Endodermal cell (in vitro differentiated cells): ENCODE results near the gene RELL1. TPM values are rescaled to one million over a fixed set of nuclear protein-coding genes. Genes with fewer than 3 reads are reported as not detected.

Experiments
- DNase-seq: peaks from one replicate; pipeline ENCODE4 v3.0.0-alpha.2; 2017
- H3K27ac ChIP-seq: 2 replicates; pipeline ENCODE4 v1.5.1; 2013; ENCODE audit warnings: mild to moderate bottlenecking, low read depth, low read length, moderate library complexity
- H3K27me3 ChIP-seq: 2 replicates; pipeline ENCODE4 v1.6.1; 2013; ENCODE audit warnings: mild to moderate bottlenecking, low read length, moderate library complexity; ENCODE audit not compliant: insufficient read depth, control insufficient read depth, poor library complexity, severe bottlenecking
- H3K36me3 ChIP-seq: 2 replicates; pipeline ENCODE4 v1.7.0; 2013; ENCODE audit warnings: mild to moderate bottlenecking, low read length, moderate library complexity; ENCODE audit not compliant: control insufficient read depth, insufficient read depth
- H3K4me1 ChIP-seq: one replicate; pipeline ENCODE4 v1.7.0; 2013; ENCODE audit warnings: low read length; ENCODE audit not compliant: control insufficient read depth, insufficient read depth
- H3K4me3 ChIP-seq: 2 replicates; pipeline ENCODE4 v1.5.1; 2013; ENCODE audit warnings: mild to moderate bottlenecking, low read length, moderate library complexity
- H3K9ac ChIP-seq: 2 replicates; pipeline ENCODE4 v1.6.1; 2013; ENCODE audit warnings: mild to moderate bottlenecking, low read length, moderate library complexity; ENCODE audit not compliant: poor library complexity, severe bottlenecking; ENCODE audit errors: extremely low read depth
- H3K9me3 ChIP-seq: 2 replicates; pipeline ENCODE4 v1.6.1; 2013; ENCODE audit warnings: mild to moderate bottlenecking, low read length, moderate library complexity; ENCODE audit not compliant: control insufficient read depth
- H3K27ac Mint-ChIP-seq: 2 replicates; pipeline ENCODE4 v1.8.0; 2020; ENCODE audit warnings: mixed read lengths
- H3K27me3 Mint-ChIP-seq: 2 replicates; pipeline ENCODE4 v1.8.0; 2021; ENCODE audit warnings: mild to moderate bottlenecking, mixed read lengths; ENCODE audit not compliant: insufficient read depth
- H3K36me3 Mint-ChIP-seq: 2 replicates; pipeline ENCODE4 v1.8.0; 2020; ENCODE audit warnings: low read depth, mixed read lengths
- H3K4me1 Mint-ChIP-seq: 2 replicates; pipeline ENCODE4 v1.8.0; 2020; ENCODE audit warnings: mixed read lengths
- H3K4me3 Mint-ChIP-seq: 2 replicates; pipeline ENCODE4 v1.8.0; 2020; ENCODE audit warnings: mild to moderate bottlenecking, moderate library complexity, mixed read lengths
- H3K9me3 Mint-ChIP-seq: 2 replicates; pipeline ENCODE4 v1.8.0; 2020; ENCODE audit warnings: mild to moderate bottlenecking, mixed read lengths
- CTCF ChIP-seq: fragments of 200-600 bp; sonication (generic); conservative IDR thresholded peaks from 2 replicates; pipeline ENCODE4 v1.5.0; 2021; ENCODE audit warnings: antibody characterized with exemption, mild to moderate bottlenecking
- WGBS, 2 experiments: methylation state at CpG; one replicate each; pipeline versions ENCODE4 v1.1.5 to v1.1.7; 2013; ENCODE audit warnings: missing lambda C conversion rate in 2 of 2, mixed read lengths in 1 of 2; ENCODE audit not compliant: insufficient coverage in 1 of 2, insufficient read length in 1 of 2; 5-methylcytosine and 5-hydroxymethylcytosine counted together
- total RNA-seq, 2 donors: library from RNA; stranded (reverse); fragmentation: NEBNext Ultra II Directional in 1 of 2; extraction: Animal tissue kit (Norgen Biotek cat#: 25700) in 1 of 2; gene quantifications; 2 replicates in 1 of 2; 3 replicates in 1 of 2; pipeline ENCODE4 v1.2.1, GENCODE V29; 2021

The RELL1 gene
- total RNA-seq, 2 donors from 2014 or later = 12.1 to 12.3 TPM

GRCh38 chr4:37628977-37629609 lies 57.1 kb downstream of the RELL1 start:
- WGBS, 2 experiments = 89 to 94% methylated on average over 3 to 4 of the region's 4 CpGs
- no peak overlapping the region for H3K4me3 Mint-ChIP-seq
- peaks cover 32% of the 10 kb centered on the region for H3K36me3 Mint-ChIP-seq
- H3K27ac Mint-ChIP-seq = no peak overlapping the region
- Histone ChIP-seq H3K27me3 (no peaks in the 10 kb centered on the region), H3K4me1 (no peaks in the 10 kb centered on the region), H3K27ac (no peak overlapping the region), H3K9ac (no peak overlapping the region), H3K9me3 (no peaks in the 10 kb centered on the region), H3K36me3 (peaks cover 32% of the 10 kb centered on the region), H3K4me3 (no peak overlapping the region)
- H3K9me3 Mint-ChIP-seq = no peaks in the 10 kb centered on the region
- no peak for DNase-seq
- no peaks in the 10 kb centered on the region for H3K27me3 Mint-ChIP-seq
- no peaks in the 10 kb centered on the region for H3K4me1 Mint-ChIP-seq
- no peak for TF ChIP-seq CTCF

- Mint-ChIP-seq H3K4me3 (no peak overlapping the region), H3K4me1 (no peaks in the 10 kb centered on the region), H3K36me3 (peaks cover 28% of the 10 kb centered on the region), H3K9me3 (no peaks in the 10 kb centered on the region), H3K27ac (no peak overlapping the region), H3K27me3 (no peaks in the 10 kb centered on the region)
- H3K27me3 ChIP-seq = no peaks in the 10 kb centered on the region
- H3K9me3 ChIP-seq = no peaks in the 10 kb centered on the region
- no peak overlapping the region for H3K27ac ChIP-seq
- no peak for DNase-seq
- WGBS, 2 experiments = 58 to 91% methylated on average over 2 to 3 of the region's 3 CpGs
- H3K9ac ChIP-seq = no peak overlapping the region
- no peak for TF ChIP-seq CTCF
- H3K36me3 ChIP-seq = peaks cover 24% of the 10 kb centered on the region
- H3K4me1 ChIP-seq = no peaks in the 10 kb centered on the region
- H3K4me3 ChIP-seq = no peak overlapping the region
These were observed 58.9 kb downstream of the RELL1 start for GRCh38 chr4:37627263-37627662.

- no peak overlapping the region for H3K27ac Mint-ChIP-seq
- no peaks in the 10 kb centered on the region for H3K9me3 Mint-ChIP-seq
- no peak for DNase-seq
- H3K4me3 Mint-ChIP-seq = no peak overlapping the region
- Histone ChIP-seq H3K27me3 (no peaks in the 10 kb centered on the region), H3K4me1 (no peaks in the 10 kb centered on the region), H3K36me3 (peaks cover 12% of the 10 kb centered on the region), H3K4me3 (no peak overlapping the region), H3K27ac (no peak overlapping the region), H3K9me3 (no peaks in the 10 kb centered on the region), H3K9ac (no peak overlapping the region)
- peaks cover 17% of the 10 kb centered on the region for H3K36me3 Mint-ChIP-seq
- WGBS, 2 experiments = no CpG with 5 or more reads among the region's 1 CpG
- peaks cover 6% of the 10 kb centered on the region for H3K4me1 Mint-ChIP-seq
- H3K27me3 Mint-ChIP-seq = no peaks in the 10 kb centered on the region
- no peak for TF ChIP-seq CTCF
These were observed 60.7 kb downstream of the RELL1 start for GRCh38 chr4:37625499-37625898.
